NCI-H345 (cell line): ENCODE results near the gene NR3C2.
"Not testable (repeated sequence)": the region's sequence is repeated elsewhere in the genome, so short reads cannot be mapped to it uniquely, and the experiment has no call there.

Source experiments
- DNase-seq: peaks from one replicate; lab custom pipeline; 2025; lab: John Stamatoyannopoulos, UW

Gene NR3C2

GRCh38 chr4:148170408-148171365 lies 271.5 kb downstream of the NR3C2 start:
- no peak for DNase-seq

DNA sequence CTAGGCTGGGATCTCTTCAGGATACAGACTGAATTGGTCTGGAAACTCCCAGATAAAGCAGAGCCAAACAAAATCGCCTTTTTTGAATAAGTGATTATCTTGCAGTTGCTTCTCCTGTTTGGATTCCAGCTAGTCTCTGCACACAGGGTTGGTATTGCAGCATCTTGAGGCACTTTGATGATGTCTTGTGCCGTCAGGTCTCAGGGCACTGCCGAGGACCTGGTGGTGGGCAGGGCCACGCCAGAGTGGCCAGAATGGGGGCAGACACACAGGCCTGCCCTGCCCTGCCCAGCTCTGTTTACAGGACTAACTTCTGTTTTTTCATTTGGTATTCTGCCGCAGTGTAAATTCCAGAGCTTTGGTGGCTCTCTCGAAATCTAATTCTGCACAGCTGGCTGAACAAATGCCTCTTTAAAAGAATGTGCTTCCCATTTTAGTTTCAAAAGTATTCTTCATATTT lies 276.1 kb downstream of the NR3C2 start:
- DNase-seq, result no peak

GRCh38 chr4:148164557-148164956 lies 277.7 kb downstream of the NR3C2 start:
- no peak for DNase-seq

GRCh38 chr4:148162991-148163390 lies 279.2 kb downstream of the NR3C2 start:
- DNase-seq, result no peak

- DNase-seq, result no peak
These were observed 279.7 kb downstream of the NR3C2 start for GRCh38 chr4:148162519-148162918.

- no peak for DNase-seq
These were observed 280.6 kb downstream of the NR3C2 start for GRCh38 chr4:148161601-148162000.

GRCh38 chr4:148159793-148160192 lies 282.4 kb downstream of the NR3C2 start:
- no peak for DNase-seq

- DNase-seq, result no peak
These were observed 287.4 kb downstream of the NR3C2 start for GRCh38 chr4:148154769-148155168.

DNA sequence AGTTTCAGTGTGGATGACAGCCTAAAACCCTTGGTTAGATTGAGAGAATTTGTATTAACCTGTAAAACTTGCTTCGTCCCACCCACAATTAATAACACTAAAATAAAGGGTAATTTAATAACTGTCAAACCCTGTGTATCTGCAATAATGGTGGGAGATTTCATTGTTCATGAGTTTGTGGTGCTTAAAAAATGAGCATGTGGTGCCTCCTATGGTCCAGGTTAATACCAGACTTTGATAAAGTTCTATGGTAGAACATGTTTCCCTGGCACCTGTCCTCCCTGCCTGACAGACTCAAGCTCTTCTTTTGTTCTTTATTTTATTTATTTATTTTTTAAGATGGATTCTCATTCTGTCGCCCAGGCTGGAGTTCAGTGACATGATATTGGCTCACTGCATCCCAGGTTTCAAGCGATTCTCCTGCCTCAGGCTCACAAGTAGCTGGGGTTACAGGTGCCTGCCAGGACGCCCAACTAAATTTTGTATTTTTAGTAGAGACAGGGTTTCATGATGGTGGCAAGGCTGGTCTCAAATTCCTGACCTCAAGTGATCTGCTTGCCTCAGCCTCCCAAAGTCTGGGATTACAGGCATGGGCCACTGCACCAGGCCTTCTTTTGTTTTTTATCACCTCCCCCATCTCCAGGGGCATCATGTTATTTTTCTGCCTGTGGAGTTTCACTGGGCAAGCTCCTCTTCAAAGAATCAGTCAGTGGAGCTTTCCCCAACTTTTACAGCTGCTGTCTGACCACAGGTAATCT lies 289.2 kb downstream of the NR3C2 start:
- DNase-seq, result no peak

GRCh38 chr4:148151806-148152205 lies 290.4 kb downstream of the NR3C2 start:
- DNase-seq, result no peak

DNA sequence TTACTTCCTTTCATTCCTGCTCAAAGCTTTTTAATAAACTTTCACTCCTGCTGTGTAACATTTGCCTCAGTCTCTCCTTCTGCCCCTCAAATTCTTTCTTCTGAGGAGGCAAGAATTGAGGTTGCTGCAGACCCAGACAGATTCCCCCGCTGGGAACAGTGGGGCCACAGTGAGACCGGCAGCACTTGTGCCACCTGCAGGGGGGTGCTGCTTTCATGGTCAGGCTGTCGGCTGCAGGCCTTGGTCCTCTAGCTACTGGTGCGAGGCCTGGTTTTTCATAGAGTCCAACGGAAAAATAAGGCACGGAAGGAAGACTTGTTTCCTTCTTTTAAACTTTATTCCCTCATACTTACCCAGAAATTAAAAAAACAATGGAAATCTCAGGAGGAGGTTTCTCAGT lies 296.7 kb downstream of the NR3C2 start:
- no peak for DNase-seq

GRCh38 chr4:148143174-148143573 lies 299.0 kb downstream of the NR3C2 start:
- DNase-seq, result no peak

DNA sequence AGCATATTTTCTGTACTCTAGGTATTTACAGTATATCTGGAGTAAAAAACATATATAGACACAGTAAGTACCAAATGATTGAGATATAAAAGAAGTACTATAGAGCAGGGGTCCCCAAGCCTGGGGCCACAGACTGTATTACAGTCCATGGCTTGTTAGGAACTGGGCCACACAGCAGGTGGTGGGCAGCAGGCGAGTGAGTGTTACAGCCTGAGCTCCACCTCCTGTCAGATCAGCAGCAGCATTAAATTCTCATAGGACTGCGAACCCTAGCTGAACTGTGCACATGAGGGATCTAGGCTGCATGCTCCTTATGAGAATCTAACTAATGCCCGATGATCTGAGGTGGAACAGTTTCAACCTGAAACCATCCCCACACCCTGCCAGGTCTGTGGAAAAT lies 300.7 kb downstream of the NR3C2 start:
- DNase-seq, result no peak

DNA sequence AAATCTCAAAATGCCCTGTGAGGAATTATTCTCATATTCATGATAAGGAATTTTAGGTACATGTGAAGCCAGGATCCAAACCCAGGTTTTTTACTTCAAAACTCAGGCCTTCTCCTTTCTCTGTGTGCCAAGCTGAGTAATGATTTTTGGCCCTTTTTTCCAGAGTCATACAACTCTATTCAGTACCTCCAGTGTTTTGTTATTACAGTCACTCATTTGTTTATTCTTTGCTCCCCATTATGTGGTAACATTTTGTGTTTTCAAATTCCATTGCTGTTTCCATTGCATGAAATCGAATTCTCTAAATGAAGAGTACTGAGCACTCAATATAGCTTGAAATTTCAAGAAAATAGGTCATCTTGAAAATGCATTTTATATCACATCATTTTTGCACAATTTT lies 315.4 kb downstream of the NR3C2 start:
- no peak for DNase-seq

DNA sequence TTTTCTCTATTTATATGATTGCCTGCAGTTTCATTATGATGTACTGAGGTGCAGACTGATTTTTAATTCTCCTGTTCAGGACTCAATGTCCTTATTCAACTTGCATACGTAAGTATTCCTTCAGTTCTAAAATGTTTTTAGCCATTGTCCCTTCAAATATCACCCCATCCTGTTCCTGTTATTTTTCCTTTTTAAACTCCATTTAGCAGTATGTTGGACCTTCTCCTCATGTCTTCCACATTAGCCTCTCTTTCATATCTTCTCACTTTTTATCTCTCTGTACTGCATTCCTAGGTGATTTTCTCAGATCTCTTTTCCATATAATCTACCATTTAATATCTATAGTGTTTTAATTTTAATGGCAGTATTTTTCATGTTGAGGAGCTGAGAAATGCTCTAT lies 317.7 kb downstream of the NR3C2 start:
- no peak for DNase-seq

- not testable (repeated sequence) for DNase-seq
These were observed 319.1 kb downstream of the NR3C2 start for GRCh38 chr4:148123161-148123560.

GRCh38 chr4:148120216-148120615 lies 322.0 kb downstream of the NR3C2 start:
- no peak for DNase-seq

GRCh38 chr4:148118633-148119032 lies 323.6 kb downstream of the NR3C2 start:
- no peak for DNase-seq

GRCh38 chr4:148118179-148118578 lies 324.0 kb downstream of the NR3C2 start:
- no peak for DNase-seq

- DNase-seq, result no peak
These were observed 325.2 kb downstream of the NR3C2 start for GRCh38 chr4:148116969-148117368.

DNA sequence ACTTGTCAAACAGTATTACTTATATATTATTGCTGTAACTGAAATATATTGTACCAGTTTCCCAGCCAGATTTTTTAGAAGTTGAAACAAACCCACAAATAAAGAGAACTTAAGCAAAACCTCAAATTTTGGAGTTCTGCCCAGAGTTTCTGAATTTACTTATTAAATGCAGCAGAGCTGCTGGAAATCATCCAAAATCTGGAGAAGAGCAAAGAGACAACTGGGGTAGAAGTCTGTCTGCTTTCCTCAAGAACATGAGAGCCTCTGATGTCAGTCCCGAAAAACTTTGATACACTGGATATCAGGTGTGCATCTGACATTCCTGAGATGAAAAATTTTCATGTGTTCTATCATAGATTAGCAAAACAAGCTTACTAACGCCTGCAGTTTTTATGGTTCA lies 325.9 kb downstream of the NR3C2 start:
- DNase-seq, result no peak

DNA sequence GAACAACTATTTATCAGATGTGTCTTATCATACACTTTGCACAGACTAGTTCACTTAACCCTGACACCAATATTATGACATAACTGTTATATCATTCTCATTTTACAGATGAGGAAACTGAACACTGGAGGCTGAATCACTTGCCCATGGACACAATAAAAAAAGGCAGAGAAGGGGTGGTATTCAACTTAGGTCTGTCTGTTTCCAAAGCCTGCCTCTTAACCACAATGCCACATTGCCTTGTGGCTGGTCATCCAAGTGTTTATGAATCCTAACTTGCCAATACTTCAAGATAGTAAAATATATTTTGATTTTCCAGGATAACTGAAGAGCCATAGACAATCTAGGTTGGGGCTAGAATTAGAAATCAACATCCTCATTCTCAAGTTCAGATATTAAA lies 327.8 kb downstream of the NR3C2 start:
- no peak for DNase-seq
